Kidney epithelial cell (primary cell): ENCODE measurements around the gene MANSC1. TPM values are rescaled to one million over a fixed set of nuclear protein-coding genes. Genes with fewer than 3 reads are reported as not detected.

Experiments
- DNase-seq: peaks from one replicate; pipeline ENCODE4 v3.0.0-alpha.2; 2010; ENCODE audit warnings: low read depth
- H3K27me3 ChIP-seq: 2 replicates; pipeline ENCODE4 v1.6.0; 2011; ENCODE audit warnings: low read length; ENCODE audit not compliant: control insufficient read depth, insufficient read depth
- H3K36me3 ChIP-seq: 2 replicates; pipeline ENCODE4 v1.5.1; 2011; ENCODE audit warnings: low read length; ENCODE audit not compliant: control insufficient read depth, insufficient read depth
- H3K4me3 ChIP-seq: 2 replicates; pipeline ENCODE4 v1.5.1; 2011; ENCODE audit warnings: low read depth, mild to moderate bottlenecking, control low read depth, low read length
- CTCF ChIP-seq: IDR thresholded peaks from 2 replicates; pipeline ENCODE4 v1.5.1; 2011; ENCODE audit warnings: mild to moderate bottlenecking, moderate library complexity, low read length, control low read depth, inconsistent platforms; ENCODE audit not compliant: insufficient read depth, poor library complexity, severe bottlenecking
- total RNA-seq: library from RNA; depleted of rRNA; stranded (reverse); fragments of >200 nt; gene quantifications from 2 replicates; pipeline ENCODE4 v1.2.3, GENCODE V29; 2015

The MANSC1 gene
- total RNA-seq, 1 donor from 2014 or later, result 5.8 TPM

GRCh38 chr12:12286441-12286840 lies 63.6 kb downstream of the MANSC1 start:
- Histone ChIP-seq H3K27me3 (no peaks in the 10 kb centered on the region), H3K36me3 (no peaks in the 10 kb centered on the region), H3K4me3 (no peak overlapping the region)
- no peak for TF ChIP-seq CTCF
- DNase-seq, result no peak

- Histone ChIP-seq H3K4me3 (no peak overlapping the region), H3K27me3 (no peaks in the 10 kb centered on the region), H3K36me3 (no peaks in the 10 kb centered on the region)
- peak; percentile 42 for DNase-seq
- no peak for TF ChIP-seq CTCF
Observed at GRCh38 chr12:12282761-12283425, 67.1 kb downstream of the MANSC1 start.

- TF ChIP-seq CTCF, result no peak
- no peak for DNase-seq
- Histone ChIP-seq H3K36me3 (no peaks in the 10 kb centered on the region), H3K27me3 (no peaks in the 10 kb centered on the region), H3K4me3 (no peak overlapping the region)
Observed at GRCh38 chr12:12282202-12282601, 67.8 kb downstream of the MANSC1 start.

- Histone ChIP-seq H3K4me3 (no peak overlapping the region), H3K27me3 (no peaks in the 10 kb centered on the region), H3K36me3 (no peaks in the 10 kb centered on the region)
- no peak for TF ChIP-seq CTCF
- no peak for DNase-seq
Observed at GRCh38 chr12:12281134-12281533, 68.9 kb downstream of the MANSC1 start.

- no peaks in the 10 kb centered on the region for H3K36me3 ChIP-seq
- no peak for TF ChIP-seq CTCF
- H3K27me3 ChIP-seq, result no peaks in the 10 kb centered on the region
- no peak for DNase-seq
- H3K4me3 ChIP-seq, result no peak overlapping the region
Observed at GRCh38 chr12:12278899-12279298, 71.1 kb downstream of the MANSC1 start.

Other genes starting within 250 kb of the MANSC1 start
- gene LRP6, start 83.2 kb downstream of the MANSC1 start, total RNA-seq, result 15.2 and 20.3 TPM in 2 replicates
- 12.7 and 16.5 TPM in 2 replicates for gene BORCS5, start 6.8 kb upstream of the MANSC1 start, total RNA-seq
- 22.7 and 24.5 TPM in 2 replicates for gene DUSP16, start 212.6 kb upstream of the MANSC1 start, total RNA-seq